ENCODE results near the gene SCAI.

Gene SCAI

GRCh38 chr9:125140576-125140975, 2.8 kb downstream of the SCAI start:
- Histone ChIP-seq H3K36me3 (no peaks in the 10 kb centered on the region), H3K4me3 (no peak overlapping the region), H3K9me3 (no peaks in the 10 kb centered on the region), H3K27me3 (no peaks in the 10 kb centered on the region), H3K27ac (no peak overlapping the region), H3K4me1 (peaks cover 0 to 18% (median 8%) of the 10 kb centered on the region in 4 donors)
- intact Hi-C loops (cut with DNase I; ENCODE audit: low total_unique reads) = loop anchor here (5.0 to 10.0 kb wide), 2 partner anchors 198 to 276 kb away; partner anchors contain the start of genes ARPC5L, GOLGA1 and RPL35
- no peak for DNase-seq
- no peak for TF ChIP-seq CTCF (IDR thresholded peaks at IDR 0.05)

- no peak overlapping the region for H3K4me3 ChIP-seq
- no peaks in the 10 kb centered on the region for H3K9me3 ChIP-seq
- H3K27ac ChIP-seq = no peak overlapping the region
- H3K4me1 ChIP-seq = peaks cover 0 to 8% (median 0%) of the 10 kb centered on the region in 4 donors
- intact Hi-C loops (cut with DNase I; ENCODE audit: low total_unique reads) = no loop called here
- no peaks in the 10 kb centered on the region for H3K36me3 ChIP-seq
- H3K27me3 ChIP-seq = no peaks in the 10 kb centered on the region
- DNase-seq = no peak
- no peak for TF ChIP-seq CTCF (IDR thresholded peaks at IDR 0.05)
Observed at GRCh38 chr9:125137200-125137599, 6.1 kb downstream of the SCAI start.

GRCh38 chr9:125134976-125135375, 8.4 kb downstream of the SCAI start:
- no peak overlapping the region for H3K27ac ChIP-seq
- H3K4me3 ChIP-seq = no peak overlapping the region
- H3K36me3 ChIP-seq = no peaks in the 10 kb centered on the region
- intact Hi-C loops (cut with DNase I; ENCODE audit: low total_unique reads) = no loop called here
- no peak for DNase-seq
- TF ChIP-seq CTCF (IDR thresholded peaks at IDR 0.05) = no peak
- H3K9me3 ChIP-seq = no peaks in the 10 kb centered on the region
- H3K27me3 ChIP-seq = no peaks in the 10 kb centered on the region
- no peaks in the 10 kb centered on the region for H3K4me1 ChIP-seq

- Histone ChIP-seq H3K9me3 (no peaks in the 10 kb centered on the region), H3K4me3 (no peak overlapping the region), H3K27me3 (no peaks in the 10 kb centered on the region), H3K4me1 (no peaks in the 10 kb centered on the region), H3K36me3 (no peaks in the 10 kb centered on the region), H3K27ac (no peak overlapping the region)
- no peak for TF ChIP-seq CTCF (IDR thresholded peaks at IDR 0.05)
- intact Hi-C loops (cut with DNase I; ENCODE audit: low total_unique reads) = no loop called here
- DNase-seq = no peak
Observed at GRCh38 chr9:125133403-125134329, 9.7 kb downstream of the SCAI start.

DNA sequence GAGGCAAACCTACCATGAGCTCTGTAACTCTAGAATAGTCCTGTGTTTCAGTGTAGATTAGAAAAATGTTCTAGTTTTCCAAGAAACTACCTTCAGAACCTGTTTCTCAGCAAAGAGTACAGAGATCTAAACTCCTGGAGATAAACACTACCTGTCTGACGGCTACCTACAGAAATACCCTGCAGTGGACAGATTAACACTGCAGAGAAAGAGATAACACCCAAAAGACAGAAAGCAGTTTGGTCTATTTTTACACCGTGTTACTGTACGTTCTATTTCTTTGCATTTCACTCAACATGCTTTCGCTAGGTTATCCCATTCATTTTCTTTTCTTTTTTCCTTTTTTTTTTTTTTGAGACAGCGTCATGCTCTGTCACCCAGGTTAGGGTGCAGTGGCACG, 11.6 kb downstream of the SCAI start:
- Histone ChIP-seq H3K27ac (no peak overlapping the region), H3K27me3 (no peaks in the 10 kb centered on the region), H3K9me3 (no peaks in the 10 kb centered on the region), H3K36me3 (no peaks in the 10 kb centered on the region), H3K4me3 (no peak overlapping the region), H3K4me1 (peaks cover 0 to under 1% (median 0%) of the 10 kb centered on the region in 4 donors)
- no peak for DNase-seq
- intact Hi-C loops (cut with DNase I; ENCODE audit: low total_unique reads) = no loop called here
- no peak for TF ChIP-seq CTCF (IDR thresholded peaks at IDR 0.05)
